Adrenal gland (tissue), 12 donors: ENCODE results near the gene MYO18A. TPM values are rescaled to one million over a fixed set of nuclear protein-coding genes. Genes with fewer than 3 reads are reported as not detected.

Experiments used
- DNase-seq, 7 donors: peaks; one replicate each; pipeline ENCODE4 v3.0.0-alpha.2; 2019 to 2020
- H3K27ac ChIP-seq, 5 donors: fragments of 200-600 bp; sonication (generic) in 4 of 5; 1 replicate in 3 of 5; 2 replicates in 2 of 5; pipeline versions ENCODE4 v1.5.1 to v1.8.0; 2016 to 2020; ENCODE audit warnings: mild to moderate bottlenecking in 1 of 5
- H3K27me3 ChIP-seq: fragments of 200-600 bp; 2 replicates; pipeline ENCODE4 v1.8.0; 2021
- H3K36me3 ChIP-seq, 2 donors: fragments of 200-600 bp; replicated peaks in 1 of 2; 1 replicate in 1 of 2; 2 replicates in 1 of 2; pipeline versions ENCODE4 v1.5.1 to v1.8.0; 2018 to 2022
- H3K4me1 ChIP-seq, 2 donors: fragments of 200-600 bp; replicated peaks in 1 of 2; 1 replicate in 1 of 2; 2 replicates in 1 of 2; pipeline versions ENCODE4 v1.5.1 to v1.8.0; 2018 to 2021
- H3K4me3 ChIP-seq, 4 donors: fragments of 200-600 bp; sonication (generic) in 3 of 4; one replicate each; pipeline ENCODE4 v1.5.1; 2016 to 2018
- H3K9me3 ChIP-seq, 3 donors: fragments of 200-600 bp; sonication (generic) in 1 of 3; replicated peaks in 1 of 3; 1 replicate in 2 of 3; 2 replicates in 1 of 3; pipeline versions ENCODE4 v1.5.1 to v1.8.0; 2016 to 2021
- POLR2A ChIP-seq, 2 donors: fragments of 450-650 bp; IDR thresholded peaks; one replicate each; pipeline ENCODE4 v1.6.1; 2017; ENCODE audit warnings: antibody characterized with exemption in 2 of 2, mild to moderate bottlenecking in 2 of 2, moderate library complexity in 1 of 2
- WGBS, 4 donors: extraction: QIAGEN DNeasy Blood & Tissue Kit in 2 of 4; methylation state at CpG; one replicate each; pipeline versions ENCODE4 v1.1.5 to v1.1.7; 2013 to 2017; 5-methylcytosine and 5-hydroxymethylcytosine counted together
- intact Hi-C, 2 donors: fragments of 100-400 bp; cut with DNase I; formaldehyde crosslinking; loops; one replicate each; pipeline versions ENCODE4 v1.14.1 to v1.15.0; 2022 to 2023
- polyA plus RNA-seq, 3 donors: library from polyadenylated mRNA; stranded (reverse); fragments of 200-250 nt in 2 of 3; fragments of 350-450 nt in 1 of 3; fragmentation: Illumina TruSeq in 1 of 3; extraction: RNeasy Lipid Tissue Mini Kit (QIAGEN cat#74804) in 1 of 3; gene quantifications; one replicate each; pipeline ENCODE4 v1.2.3, GENCODE V29; 2013 to 2014
- total RNA-seq, 9 donors: library from RNA; depleted of rRNA in 4 of 9; stranded (reverse); fragments of >200 nt in 4 of 9; fragments of 120-200 nt in 1 of 9; fragmentation: NEBNext Ultra II Directional in 1 of 9; extraction: Animal tissue kit (Norgen Biotek cat#: 25700) in 1 of 9; gene quantifications; one replicate each; pipeline versions ENCODE4 v1.1.0 to v1.2.4, GENCODE V29; 2013 to 2023
- TF ChIP-seq, protein P1 (sequence below), 6 experiments: fragments of 450-650 bp in 4 of 6; fragments of 200-600 bp in 2 of 6; sonication (generic) in 1 of 6; IDR thresholded peaks; 1 replicate in 5 of 6; 2 replicates in 1 of 6; pipeline versions ENCODE4 v1.5.1 to v1.8.0; 2016 to 2021; ENCODE audit warnings: antibody characterized with exemption in 6 of 6, mild to moderate bottlenecking in 2 of 6, moderate library complexity in 1 of 6
- donor health status: healthy with polysubstance abuse.
- donor health status: Bipolar disorder and iron deficiency.
- donor health status: DM: yes; HTN: yes; CAD: no.
- donor health status: DM: no; HTN: no; CAD: no.
- donor health status: DM: no; HTN: no; CAD: no.
- donor health status: DM: yes; HTN: yes; CAD: no.

The MYO18A gene
- total and polyA plus RNA-seq, 12 donors, result 19.6 to 95.6 (median 40.7) TPM

- H3K9me3 ChIP-seq, result no peaks in the 10 kb centered on the region
- H3K4me1 ChIP-seq, result no peaks in the 10 kb centered on the region
- TF ChIP-seq, protein P1, sequence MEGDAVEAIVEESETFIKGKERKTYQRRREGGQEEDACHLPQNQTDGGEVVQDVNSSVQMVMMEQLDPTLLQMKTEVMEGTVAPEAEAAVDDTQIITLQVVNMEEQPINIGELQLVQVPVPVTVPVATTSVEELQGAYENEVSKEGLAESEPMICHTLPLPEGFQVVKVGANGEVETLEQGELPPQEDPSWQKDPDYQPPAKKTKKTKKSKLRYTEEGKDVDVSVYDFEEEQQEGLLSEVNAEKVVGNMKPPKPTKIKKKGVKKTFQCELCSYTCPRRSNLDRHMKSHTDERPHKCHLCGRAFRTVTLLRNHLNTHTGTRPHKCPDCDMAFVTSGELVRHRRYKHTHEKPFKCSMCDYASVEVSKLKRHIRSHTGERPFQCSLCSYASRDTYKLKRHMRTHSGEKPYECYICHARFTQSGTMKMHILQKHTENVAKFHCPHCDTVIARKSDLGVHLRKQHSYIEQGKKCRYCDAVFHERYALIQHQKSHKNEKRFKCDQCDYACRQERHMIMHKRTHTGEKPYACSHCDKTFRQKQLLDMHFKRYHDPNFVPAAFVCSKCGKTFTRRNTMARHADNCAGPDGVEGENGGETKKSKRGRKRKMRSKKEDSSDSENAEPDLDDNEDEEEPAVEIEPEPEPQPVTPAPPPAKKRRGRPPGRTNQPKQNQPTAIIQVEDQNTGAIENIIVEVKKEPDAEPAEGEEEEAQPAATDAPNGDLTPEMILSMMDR (IDR thresholded peaks at IDR 0.05), result no peak
- TF ChIP-seq POLR2A (IDR thresholded peaks at IDR 0.05), result no peak
- H3K27me3 ChIP-seq, result no peaks in the 10 kb centered on the region
- H3K27ac ChIP-seq, result no peak overlapping the region
- no peak for DNase-seq
- no peak overlapping the region for H3K4me3 ChIP-seq
- WGBS, 4 donors, result 39 to 65% (median 48%) methylated on average over 5 of the region's 5 CpGs
- intact Hi-C loops, result no loop called here
- H3K36me3 ChIP-seq, result no peaks in the 10 kb centered on the region
Observed at GRCh38 chr17:29031488-29031887, 148.7 kb downstream of the MYO18A start.

- intact Hi-C loops, result no loop called here
- no peaks in the 10 kb centered on the region for H3K9me3 ChIP-seq
- H3K4me3 ChIP-seq, result no peak overlapping the region
- WGBS, 4 donors, result 60 to 70% (median 65%) methylated on average over 6 of the region's 6 CpGs
- TF ChIP-seq POLR2A (IDR thresholded peaks at IDR 0.05), result no peak
- TF ChIP-seq, protein P1 (IDR thresholded peaks at IDR 0.05), result no peak
- no peaks in the 10 kb centered on the region for H3K36me3 ChIP-seq
- H3K27me3 ChIP-seq, result no peaks in the 10 kb centered on the region
- H3K27ac ChIP-seq, result no peak overlapping the region
- DNase-seq, result no peak
- H3K4me1 ChIP-seq, result peaks cover 6 to 11% of the 10 kb centered on the region in 2 donors
Observed at GRCh38 chr17:29024316-29024952, 155.8 kb downstream of the MYO18A start.

DNA sequence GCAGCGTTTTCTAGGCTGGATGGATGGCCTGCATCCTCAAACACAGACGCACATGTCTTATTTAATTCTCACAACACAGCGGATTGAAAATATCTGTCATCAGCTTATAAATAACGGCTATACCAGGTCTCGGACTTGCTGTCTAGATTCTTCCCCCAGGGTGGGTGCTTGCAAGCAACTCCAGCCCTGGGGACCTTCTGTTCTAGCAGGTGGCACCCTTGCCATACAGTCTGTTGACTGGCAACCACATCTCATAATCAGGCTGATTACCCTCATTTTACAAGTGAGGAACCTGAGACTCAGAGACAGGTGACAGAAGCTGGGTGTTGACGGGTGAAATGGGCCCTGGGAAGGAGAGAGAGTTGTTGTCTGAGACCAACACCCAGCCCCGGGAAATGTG is 158.1 kb downstream of the MYO18A start:
- H3K27me3 ChIP-seq, result peaks cover 5% of the 10 kb centered on the region
- no peak for TF ChIP-seq POLR2A (IDR thresholded peaks at IDR 0.05)
- TF ChIP-seq, protein P1 (IDR thresholded peaks at IDR 0.05), result no peak
- DNase-seq, result no peak
- 74 to 89% (median 81%) methylated on average over 7 of the region's 7 CpGs for WGBS, 4 donors
- intact Hi-C loops, result no loop called here
- no peaks in the 10 kb centered on the region for H3K36me3 ChIP-seq
- H3K9me3 ChIP-seq, result no peaks in the 10 kb centered on the region
- no peak overlapping the region for H3K27ac ChIP-seq
- peaks cover 7 to 13% of the 10 kb centered on the region in 2 donors for H3K4me1 ChIP-seq
- H3K4me3 ChIP-seq, result no peak overlapping the region

- peaks cover 7 to 13% of the 10 kb centered on the region in 2 donors for H3K4me1 ChIP-seq
- TF ChIP-seq POLR2A (IDR thresholded peaks at IDR 0.05), result no peak
- TF ChIP-seq, protein P1 (IDR thresholded peaks at IDR 0.05), result no peak
- H3K4me3 ChIP-seq, result no peak overlapping the region
- H3K27me3 ChIP-seq, result peaks cover 13% of the 10 kb centered on the region
- no peak for DNase-seq
- H3K9me3 ChIP-seq, result no peaks in the 10 kb centered on the region
- no peaks in the 10 kb centered on the region for H3K36me3 ChIP-seq
- no peak overlapping the region for H3K27ac ChIP-seq
- 71 to 73% (median 73%) methylated on average over 7 of the region's 7 CpGs for WGBS, 4 donors
- intact Hi-C loops, result no loop called here
Observed at GRCh38 chr17:29021226-29021625, 159.0 kb downstream of the MYO18A start.

Other genes starting within 250 kb of the MYO18A start
- 10 to 100 TPM; 14.4 to 47.9 (median 31.4) TPM for gene PHF12, start 228.9 kb downstream of the MYO18A start, total RNA-seq
- 10 to 100 TPM; 16.2 to 22.7 (median 18.7) TPM for gene PHF12, start 228.9 kb downstream of the MYO18A start, polyA plus RNA-seq
- 1 to 10 TPM in 1 of 9 donors, under 1 TPM in 2, not detected in 6; 0.11 to 1.0 (median 0.14) TPM for gene SEZ6, start 174.4 kb downstream of the MYO18A start, total RNA-seq
- gene SEZ6, start 174.4 kb downstream of the MYO18A start, polyA plus RNA-seq, result under 1 TPM; 0.18 to 0.88 (median 0.47) TPM
- gene PIPOX, start 137.3 kb downstream of the MYO18A start, total RNA-seq, result 1 to 10 TPM in 7 of 9 donors, under 1 TPM in 2; 0.47 to 2.2 (median 1.4) TPM
- under 1 TPM; 0.34 to 0.97 (median 0.82) TPM for gene PIPOX, start 137.3 kb downstream of the MYO18A start, polyA plus RNA-seq
- not detected for gene CRYBA1, start 66.5 kb upstream of the MYO18A start, total RNA-seq
- not detected for gene CRYBA1, start 66.5 kb upstream of the MYO18A start, polyA plus RNA-seq
- gene NUFIP2, start 113.8 kb upstream of the MYO18A start, total RNA-seq, result 10 to 100 TPM; 22.2 to 84.5 (median 46.9) TPM
- 10 to 100 TPM in 2 of 3 donors, 1 to 10 TPM in 1; 5.8 to 54.1 (median 12.5) TPM for gene NUFIP2, start 113.8 kb upstream of the MYO18A start, polyA plus RNA-seq
- gene TAOK1, start 210.0 kb upstream of the MYO18A start, total RNA-seq, result 10 to 100 TPM; 31.5 to 66.3 (median 51.6) TPM
- 10 to 100 TPM in 1 of 3 donors, 1 to 10 TPM in 2; 6.4 to 25.9 (median 9.7) TPM for gene TAOK1, start 210.0 kb upstream of the MYO18A start, polyA plus RNA-seq